ENCODE measurements around the gene C20orf204.
A peak's percentile ranks its signal among the peaks of the same experiment; 100 is the strongest.

The C20orf204 gene

GRCh38 chr20:64041781-64042053 is 5.7 kb downstream of the C20orf204 start:
- peak overlapping the region; percentile 89 for H3K4me2 ChIP-seq (ENCODE audit: low read length)
- H3K4me1 ChIP-seq (ENCODE audit: low read length): peaks cover 40% of the 10 kb centered on the region
- H3K9ac ChIP-seq (ENCODE audit: low read length): peak overlapping the region; percentile 87
- no peaks in the 10 kb centered on the region for H4K20me1 ChIP-seq (ENCODE audit: insufficient read depth, low read length)
- no peaks in the 10 kb centered on the region for H3K79me2 ChIP-seq (ENCODE audit: low read length)
- H3K4me3 ChIP-seq (ENCODE audit: low read length): peak overlapping the region; percentile 84
- H2AFZ ChIP-seq (ENCODE audit: low read depth, low read length): no peak overlapping the region; the same call in 1 of the 2 replicates
- H3K9me3 ChIP-seq (ENCODE audit: insufficient read depth, low read length): no peaks in the 10 kb centered on the region
- 0 out of 2 replicates have a peak overlapping the region, but pooled peaks have one; percentile 35 for H3K27ac ChIP-seq (ENCODE audit: low read length)
- no peaks in the 10 kb centered on the region for H3K36me3 ChIP-seq (replicated peaks; ENCODE audit: low read depth, low read length)
- TF ChIP-seq CTCF (IDR thresholded peaks at IDR 0.05; ENCODE audit: low read depth, low read length) (no peak), EZH2phosphoT487 (IDR thresholded peaks at IDR 0.05; ENCODE audit: low read depth) (no peak)
- H3K27me3 ChIP-seq (ENCODE audit: low read depth, low read length): peaks cover 7% of the 10 kb centered on the region

GRCh38 chr20:64042054-64042781 is 6.2 kb downstream of the C20orf204 start:
- Histone ChIP-seq H3K36me3 (replicated peaks; ENCODE audit: low read depth, low read length) (no peaks in the 10 kb centered on the region), H3K4me3 (ENCODE audit: low read length) (peak overlapping the region; percentile 84), H2AFZ (ENCODE audit: low read depth, low read length) (peak overlapping the region; percentile 5; the same call in 1 of the 2 replicates), H3K9ac (ENCODE audit: low read length) (peak overlapping the region; percentile 87), H3K27ac (ENCODE audit: low read length) (peak overlapping the region; percentile 35; the same call in 1 of the 2 replicates), H4K20me1 (ENCODE audit: insufficient read depth, low read length) (no peaks in the 10 kb centered on the region), H3K4me2 (ENCODE audit: low read length) (peak overlapping the region; percentile 89), H3K4me1 (ENCODE audit: low read length) (peaks cover 35% of the 10 kb centered on the region), H3K27me3 (ENCODE audit: low read depth, low read length) (peaks cover 7% of the 10 kb centered on the region), H3K9me3 (ENCODE audit: insufficient read depth, low read length) (no peaks in the 10 kb centered on the region), H3K79me2 (ENCODE audit: low read length) (no peaks in the 10 kb centered on the region)
- TF ChIP-seq CTCF (IDR thresholded peaks at IDR 0.05; ENCODE audit: low read depth, low read length) (no peak), EZH2phosphoT487 (IDR thresholded peaks at IDR 0.05; ENCODE audit: low read depth) (no peak)

- TF ChIP-seq EZH2phosphoT487 (IDR thresholded peaks at IDR 0.05; ENCODE audit: low read depth) (no peak), CTCF (IDR thresholded peaks at IDR 0.05; ENCODE audit: low read depth, low read length) (no peak)
- H3K4me2 ChIP-seq (ENCODE audit: low read length): no peak overlapping the region
- H2AFZ ChIP-seq (ENCODE audit: low read depth, low read length): no peak overlapping the region
- peaks cover 27% of the 10 kb centered on the region for H3K4me1 ChIP-seq (ENCODE audit: low read length)
- H3K27ac ChIP-seq (ENCODE audit: low read length): no peak overlapping the region
- no peak overlapping the region for H3K4me3 ChIP-seq (ENCODE audit: low read length)
- no peak overlapping the region for H3K9ac ChIP-seq (ENCODE audit: low read length)
- peaks cover 7% of the 10 kb centered on the region for H3K27me3 ChIP-seq (ENCODE audit: low read depth, low read length)
- no peaks in the 10 kb centered on the region for H3K79me2 ChIP-seq (ENCODE audit: low read length)
- H3K36me3 ChIP-seq (replicated peaks; ENCODE audit: low read depth, low read length): no peaks in the 10 kb centered on the region
- H3K9me3 ChIP-seq (ENCODE audit: insufficient read depth, low read length): no peaks in the 10 kb centered on the region
- H4K20me1 ChIP-seq (ENCODE audit: insufficient read depth, low read length): no peaks in the 10 kb centered on the region
Observed at GRCh38 chr20:64043768-64044167, 7.8 kb downstream of the C20orf204 start.

- Histone ChIP-seq H3K27me3 (ENCODE audit: low read depth, low read length) (peaks cover 7% of the 10 kb centered on the region), H3K79me2 (ENCODE audit: low read length) (no peaks in the 10 kb centered on the region), H2AFZ (ENCODE audit: low read depth, low read length) (no peak overlapping the region), H3K27ac (ENCODE audit: low read length) (no peak overlapping the region), H3K4me3 (ENCODE audit: low read length) (no peak overlapping the region), H3K4me1 (ENCODE audit: low read length) (peaks cover 22% of the 10 kb centered on the region), H3K36me3 (replicated peaks; ENCODE audit: low read depth, low read length) (no peaks in the 10 kb centered on the region), H4K20me1 (ENCODE audit: insufficient read depth, low read length) (no peaks in the 10 kb centered on the region), H3K9me3 (ENCODE audit: insufficient read depth, low read length) (no peaks in the 10 kb centered on the region), H3K4me2 (ENCODE audit: low read length) (no peak overlapping the region), H3K9ac (ENCODE audit: low read length) (no peak overlapping the region)
- TF ChIP-seq CTCF (IDR thresholded peaks at IDR 0.05; ENCODE audit: low read depth, low read length): no peak
- no peak for TF ChIP-seq EZH2phosphoT487 (IDR thresholded peaks at IDR 0.05; ENCODE audit: low read depth)
Observed at GRCh38 chr20:64044484-64045247, 8.7 kb downstream of the C20orf204 start.

All from OCI-LY3 (cell line).